Vagina (tissue), 2 donors: ENCODE measurements around the gene ZMYND8.

Source experiments
- CTCF ChIP-seq, 3 experiments: fragments of 450-650 bp in 2 of 3; fragments of 200-600 bp in 1 of 3; sonication (generic) in 1 of 3; IDR thresholded peaks; one replicate each; pipeline ENCODE4 v1.5.1; 2017 to 2019; ENCODE audit warnings: antibody characterized with exemption in 3 of 3, mild to moderate bottlenecking in 2 of 3, moderate library complexity in 2 of 3
- POLR2A ChIP-seq, 2 donors: fragments of 450-650 bp; IDR thresholded peaks; one replicate each; pipeline ENCODE4 v1.6.1; 2017; ENCODE audit warnings: antibody characterized with exemption in 2 of 2, mild to moderate bottlenecking in 2 of 2, moderate library complexity in 2 of 2

- TF ChIP-seq POLR2A (IDR thresholded peaks at IDR 0.05) (no peak), CTCF (IDR thresholded peaks at IDR 0.05) (no peak)
Observed at GRCh38 chr20:47356526-47357295, at the start of gene ZMYND8.
